ENCODE data around the gene WBP2.

WBP2 gene

DNA sequence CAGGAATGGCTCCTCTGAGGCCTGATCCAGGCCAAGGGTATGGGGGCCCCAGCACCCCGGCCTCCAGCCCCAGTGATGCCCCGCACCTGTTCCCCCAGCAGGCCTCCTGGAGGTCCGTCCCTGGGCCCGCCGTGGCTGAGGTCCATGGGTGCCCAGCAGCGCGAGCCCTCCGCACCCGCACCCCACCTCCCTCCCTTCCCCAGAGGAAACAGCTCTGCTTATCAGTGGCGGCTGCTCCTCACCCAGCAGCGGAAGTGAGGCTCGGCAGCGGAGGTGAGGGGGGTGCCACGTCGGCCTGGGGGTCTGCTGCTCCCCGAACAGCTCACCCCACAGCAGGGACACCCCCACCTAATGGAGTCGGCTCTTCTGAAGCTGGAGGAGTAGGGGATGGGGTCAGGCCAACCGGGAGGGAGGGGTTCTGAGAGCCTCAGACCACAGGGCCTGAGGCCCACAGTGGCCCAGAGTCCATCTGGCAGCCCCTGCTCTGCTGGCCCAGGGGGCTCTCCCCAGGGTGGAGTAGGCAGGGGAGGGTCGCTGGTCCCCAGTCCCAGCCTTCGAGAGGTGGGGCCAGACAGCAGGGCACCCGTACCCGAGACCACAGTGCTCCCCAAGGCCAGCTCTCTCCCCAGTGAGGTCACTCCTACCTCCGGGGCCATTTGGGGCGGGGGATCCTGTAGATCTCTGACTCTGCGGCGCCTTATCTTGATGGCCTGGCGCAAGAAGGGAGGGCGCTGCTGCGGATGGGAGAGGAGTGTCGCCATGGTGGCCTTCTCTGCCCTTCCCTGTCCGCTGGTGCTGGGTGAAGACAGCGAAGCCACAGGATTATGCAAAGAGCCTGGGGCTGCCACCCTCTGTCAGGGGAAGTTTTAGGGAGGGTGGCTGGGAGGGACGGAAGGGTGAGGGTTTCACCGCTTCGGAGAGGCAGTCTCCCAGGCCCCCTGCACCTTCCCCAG lies 11.3 kb downstream of the WBP2 start, which contains the start of gene UNC13D:
TSS of gene UNC13D (minus strand) at position 828 of the 953 bp plus-strand sequence. CDS start at position 761, 67 bp downstream.
- no peak for DNase-seq

GRCh38 chr17:75842963-75843576 lies 12.1 kb downstream of the WBP2 start:
- DNase-seq, result no peak

GRCh38 chr17:75842411-75842810 lies 12.7 kb downstream of the WBP2 start:
- no peak for DNase-seq

- DNase-seq, result no peak
Observed at GRCh38 chr17:75840799-75841164, 14.4 kb downstream of the WBP2 start.

DNA sequence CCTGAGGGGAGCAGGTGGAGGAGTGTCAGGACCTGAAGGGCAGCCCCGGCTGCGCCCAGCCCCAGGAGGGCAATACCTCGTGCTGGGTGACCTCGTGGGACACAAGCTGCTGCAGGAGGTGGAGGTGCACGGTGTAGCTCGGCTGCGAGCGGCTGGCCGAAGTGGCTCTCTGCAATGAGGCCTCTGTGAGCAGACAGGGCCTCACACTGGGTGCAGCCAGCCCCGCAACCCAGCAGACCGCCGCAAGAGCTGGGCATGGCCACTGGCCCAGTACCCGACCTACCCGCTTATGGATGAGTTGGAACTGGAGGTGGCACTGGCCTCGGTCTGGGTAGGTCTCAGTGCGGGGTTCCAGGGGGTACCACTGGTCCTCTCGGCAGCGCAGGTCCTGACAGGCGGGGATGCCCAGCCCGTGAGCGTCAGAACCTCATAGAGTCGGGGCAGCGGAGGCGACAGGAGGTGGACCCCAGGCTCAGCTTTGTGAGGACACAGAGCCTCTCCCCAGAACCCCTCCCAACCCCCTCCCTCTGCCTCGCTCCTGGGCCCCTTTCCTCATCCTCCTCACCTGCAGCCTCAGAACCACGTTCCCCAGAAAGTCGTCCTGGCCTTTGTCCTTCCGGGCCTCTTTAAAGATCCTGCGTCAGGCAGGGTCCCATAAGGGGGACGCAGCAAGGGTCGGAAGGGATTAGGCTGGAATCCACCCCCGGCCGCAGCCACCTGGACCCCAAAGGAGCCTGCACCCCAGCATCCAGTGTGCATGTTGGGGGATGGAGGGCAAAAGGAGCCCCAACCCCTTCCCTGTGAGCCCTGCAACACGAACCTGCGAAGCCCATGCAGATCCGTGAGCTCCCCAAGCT lies 15.0 kb downstream of the WBP2 start:
- DNase-seq, result no peak

- DNase-seq, result no peak
Observed at GRCh38 chr17:75838410-75838809, 16.7 kb downstream of the WBP2 start.

- no peak for DNase-seq
Observed at GRCh38 chr17:75837899-75838298, 17.2 kb downstream of the WBP2 start.

GRCh38 chr17:75836605-75837004 lies 18.5 kb downstream of the WBP2 start:
- DNase-seq, result no peak

- DNase-seq, result no peak
Observed at GRCh38 chr17:75835654-75835987, 19.5 kb downstream of the WBP2 start.

DNA sequence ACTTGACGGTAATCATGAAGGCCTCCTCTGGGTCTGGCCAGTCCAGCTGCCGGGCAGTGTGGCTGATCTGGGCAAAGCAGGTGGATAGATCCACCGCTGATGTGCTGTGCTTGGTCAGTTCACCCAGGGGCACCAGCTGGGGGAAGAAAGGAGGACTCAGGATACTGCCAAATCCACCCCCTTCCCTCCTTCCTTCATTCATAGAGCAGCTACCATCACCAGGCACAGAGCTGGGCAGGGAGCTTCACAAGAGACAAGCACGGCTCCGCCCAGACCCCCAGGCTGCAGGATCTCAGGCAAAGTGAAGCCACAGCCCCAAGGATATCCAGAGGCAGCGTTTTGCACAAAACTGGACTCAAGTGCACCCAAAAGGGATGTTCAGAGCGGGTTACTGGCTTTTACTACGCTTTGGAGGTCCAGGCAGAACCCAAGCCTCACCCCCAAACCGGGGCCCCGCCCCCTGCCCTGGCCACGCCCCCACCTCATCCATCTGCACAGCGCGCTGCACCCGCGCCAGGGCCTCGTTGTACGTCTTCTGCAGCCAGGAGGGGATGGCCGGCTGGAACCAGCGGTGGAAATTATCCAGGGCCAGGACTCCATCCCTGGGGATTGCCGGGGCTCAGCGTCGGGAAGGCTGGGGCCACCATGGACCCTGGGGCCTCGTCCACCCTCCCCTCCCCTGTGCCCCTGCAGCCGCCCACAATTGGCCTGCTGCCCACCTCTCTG lies 20.0 kb downstream of the WBP2 start:
- DNase-seq, result no peak

- no peak for DNase-seq
Observed at GRCh38 chr17:75834279-75834920, 20.7 kb downstream of the WBP2 start.

DNA sequence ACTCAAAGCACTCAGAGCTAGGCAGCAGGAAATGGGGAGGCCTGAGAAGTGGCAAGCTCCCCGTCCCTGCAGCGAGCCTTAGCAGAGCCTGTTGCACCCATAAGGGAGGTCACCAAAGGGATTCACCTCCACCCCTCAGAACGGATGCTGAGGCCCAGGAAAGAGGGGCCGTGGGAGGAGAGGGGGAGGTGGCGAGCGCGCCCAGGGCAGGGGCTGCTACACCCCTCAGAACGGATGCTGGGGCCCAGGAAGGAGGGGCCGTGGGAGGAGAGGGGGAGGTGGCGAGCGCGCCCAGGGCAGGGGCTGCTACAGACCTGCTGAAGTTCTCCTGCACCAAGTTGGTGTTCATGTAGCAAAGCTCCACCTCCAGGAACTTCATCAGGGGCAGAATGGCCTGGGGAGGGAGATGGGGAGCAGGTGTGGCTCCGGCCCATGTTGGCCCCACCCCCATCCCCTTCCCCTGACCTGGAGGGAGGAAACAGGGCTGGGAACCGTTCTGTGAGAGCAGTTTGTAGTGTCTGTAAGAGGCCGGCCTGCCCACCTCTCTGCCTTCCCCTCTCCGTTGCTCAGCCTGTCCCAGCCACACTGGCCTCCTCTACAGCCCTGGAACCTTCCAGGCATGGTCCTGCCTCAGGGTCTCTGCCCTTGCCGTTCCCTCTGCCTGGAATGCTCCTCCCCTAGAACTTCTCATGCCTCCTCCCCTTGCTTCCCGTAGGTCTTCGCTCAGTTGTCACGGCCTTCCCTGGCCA lies 22.3 kb downstream of the WBP2 start:
- DNase-seq, result no peak

- peak; percentile 61 for DNase-seq
Observed at GRCh38 chr17:75832164-75832651, 22.9 kb downstream of the WBP2 start.

GRCh38 chr17:75831032-75831571 lies 24.0 kb downstream of the WBP2 start:
- no peak for DNase-seq

- DNase-seq, result no peak
Observed at GRCh38 chr17:75830164-75831031, 24.7 kb downstream of the WBP2 start.

DNA sequence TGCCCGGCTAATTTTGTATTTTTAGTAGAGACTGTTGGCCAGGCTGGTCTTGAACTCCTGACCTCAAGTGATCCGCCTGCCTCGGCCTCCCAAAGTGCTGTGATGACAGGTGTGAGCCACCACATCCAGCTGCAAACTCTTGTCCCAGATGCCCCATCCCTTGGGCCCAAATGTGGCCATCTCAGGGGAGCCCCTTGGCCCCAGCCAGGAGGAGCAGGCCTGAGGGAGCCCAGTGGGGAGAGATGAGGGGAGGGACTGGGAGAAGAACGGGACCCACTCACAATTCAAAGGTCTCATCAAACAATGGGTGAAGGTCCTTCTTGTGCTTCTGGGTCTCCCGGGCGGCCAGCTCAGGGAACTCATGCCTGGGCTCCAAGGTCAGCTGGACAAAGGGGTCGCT lies 25.4 kb downstream of the WBP2 start:
- DNase-seq, result no peak

- DNase-seq, result no peak
Observed at GRCh38 chr17:75828741-75829140, 26.4 kb downstream of the WBP2 start.

GRCh38 chr17:75828076-75828400 lies 27.1 kb downstream of the WBP2 start:
- DNase-seq, result no peak

DNA sequence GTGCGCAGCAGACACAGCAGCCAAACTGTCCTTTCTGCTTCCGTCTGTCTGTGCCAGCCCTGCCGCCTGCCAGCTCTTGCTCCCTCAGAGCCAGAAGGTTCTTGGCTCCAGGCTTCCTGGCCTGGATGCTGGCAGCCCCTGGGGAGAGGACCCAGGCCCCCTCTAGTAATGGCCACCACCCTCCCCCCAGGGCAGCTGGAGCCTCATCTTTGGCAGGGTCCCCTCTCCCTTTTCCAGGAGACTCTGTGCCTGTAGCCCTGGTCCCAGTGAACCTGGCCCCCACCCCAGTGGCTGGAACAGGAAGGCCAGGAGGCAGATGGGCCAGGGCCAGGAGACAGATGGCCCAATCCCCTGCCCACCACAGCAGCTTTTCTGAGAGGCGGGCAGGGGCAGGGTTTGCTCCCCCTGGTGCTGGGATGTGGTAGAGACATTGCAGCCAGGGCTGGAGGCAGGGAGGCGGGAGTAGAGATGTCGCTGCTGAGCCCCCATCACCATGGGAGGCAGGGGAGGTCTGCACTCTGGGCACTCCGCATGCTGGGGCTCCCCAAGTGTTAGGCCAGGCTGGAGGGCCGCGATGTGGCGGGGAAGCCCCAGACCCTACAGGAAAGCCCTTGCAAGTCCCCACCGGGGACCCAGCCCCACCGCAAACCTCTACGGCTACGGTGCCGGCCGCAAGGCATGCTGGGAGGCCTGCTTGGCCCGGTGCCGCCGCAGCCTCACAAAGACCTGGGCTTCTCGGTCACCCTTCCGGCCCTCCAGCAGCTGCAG lies 27.6 kb downstream of the WBP2 start:
- DNase-seq, result peak; percentile 63

Data from fibroblast of upper back skin (primary cell).